Esophagus squamous epithelium (tissue), 4 donors: ENCODE measurements around the gene IL32.

Experiments
- POLR2A ChIP-seq, 4 donors: fragments of 450-650 bp; IDR thresholded peaks; one replicate each; pipeline ENCODE4 v1.6.1; 2017; ENCODE audit warnings: antibody characterized with exemption in 4 of 4, mild to moderate bottlenecking in 4 of 4, moderate library complexity in 3 of 4
- TF ChIP-seq, protein P1 (sequence below), 6 experiments: fragments of 450-650 bp in 4 of 6; fragments of 200-600 bp in 2 of 6; sonication (generic) in 2 of 6; IDR thresholded peaks; one replicate each; pipeline ENCODE4 v1.5.1; 2016 to 2019; ENCODE audit warnings: antibody characterized with exemption in 6 of 6, mild to moderate bottlenecking in 4 of 6, moderate library complexity in 4 of 6

DNA sequence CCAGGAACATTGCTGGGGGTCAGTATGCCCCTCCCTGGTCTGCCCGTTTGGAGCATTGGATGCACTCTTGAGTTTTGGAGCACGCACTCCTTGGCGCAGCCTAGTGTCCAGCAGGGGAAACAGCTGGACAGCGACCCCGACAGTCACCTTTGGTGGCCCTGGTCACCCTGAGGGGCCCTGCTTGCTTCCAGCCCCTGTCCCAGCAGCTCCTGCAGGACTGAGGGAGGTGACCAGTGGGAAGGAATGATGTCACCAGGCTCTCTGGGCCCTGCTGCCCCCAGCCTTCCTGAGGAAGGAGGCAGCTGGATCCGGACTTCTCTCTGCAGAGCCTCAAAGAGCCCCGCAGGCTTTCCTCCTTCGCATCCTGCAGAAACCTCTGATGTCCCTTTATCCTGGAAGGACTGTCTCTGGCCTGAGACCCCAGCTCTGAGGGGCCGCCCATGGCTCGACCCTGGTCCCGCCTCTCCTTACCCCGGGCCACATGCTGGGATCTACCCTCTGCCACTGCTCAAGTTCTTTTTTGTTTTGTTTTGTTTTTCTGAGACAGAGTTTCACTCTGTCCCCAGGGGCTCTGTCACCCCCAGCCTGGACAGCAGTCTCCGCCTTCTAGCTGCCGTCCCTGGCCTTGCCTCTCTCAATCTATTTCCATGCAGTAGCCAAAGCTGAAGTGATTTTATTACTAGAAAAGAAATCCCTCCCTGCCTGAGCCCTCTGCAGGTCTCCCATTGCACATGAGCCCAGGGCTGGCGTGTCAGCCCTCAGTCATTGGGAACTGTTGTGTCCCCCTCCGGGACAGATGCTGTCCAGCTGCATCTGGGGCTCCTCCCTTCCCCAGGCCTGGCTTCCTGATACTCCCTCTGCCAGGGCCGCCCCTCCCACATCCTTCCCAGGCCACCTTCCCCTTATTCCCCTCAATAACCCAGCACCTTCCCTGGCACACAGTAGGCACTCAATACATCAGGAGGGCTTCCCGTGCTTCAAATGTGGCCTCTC lies 22.1 kb downstream of the IL32 start:
- TF ChIP-seq, protein P1, sequence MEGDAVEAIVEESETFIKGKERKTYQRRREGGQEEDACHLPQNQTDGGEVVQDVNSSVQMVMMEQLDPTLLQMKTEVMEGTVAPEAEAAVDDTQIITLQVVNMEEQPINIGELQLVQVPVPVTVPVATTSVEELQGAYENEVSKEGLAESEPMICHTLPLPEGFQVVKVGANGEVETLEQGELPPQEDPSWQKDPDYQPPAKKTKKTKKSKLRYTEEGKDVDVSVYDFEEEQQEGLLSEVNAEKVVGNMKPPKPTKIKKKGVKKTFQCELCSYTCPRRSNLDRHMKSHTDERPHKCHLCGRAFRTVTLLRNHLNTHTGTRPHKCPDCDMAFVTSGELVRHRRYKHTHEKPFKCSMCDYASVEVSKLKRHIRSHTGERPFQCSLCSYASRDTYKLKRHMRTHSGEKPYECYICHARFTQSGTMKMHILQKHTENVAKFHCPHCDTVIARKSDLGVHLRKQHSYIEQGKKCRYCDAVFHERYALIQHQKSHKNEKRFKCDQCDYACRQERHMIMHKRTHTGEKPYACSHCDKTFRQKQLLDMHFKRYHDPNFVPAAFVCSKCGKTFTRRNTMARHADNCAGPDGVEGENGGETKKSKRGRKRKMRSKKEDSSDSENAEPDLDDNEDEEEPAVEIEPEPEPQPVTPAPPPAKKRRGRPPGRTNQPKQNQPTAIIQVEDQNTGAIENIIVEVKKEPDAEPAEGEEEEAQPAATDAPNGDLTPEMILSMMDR (IDR thresholded peaks at IDR 0.05) = peak in 1 of 6 experiments; percentile 7
- no peak for TF ChIP-seq POLR2A (IDR thresholded peaks at IDR 0.05)
